Measurements from ENCODE around the gene CFAP97. TPM values are rescaled to one million over a fixed set of nuclear protein-coding genes. Genes with fewer than 3 reads are reported as not detected.
"Not testable (repeated sequence)": the region's sequence is repeated elsewhere in the genome, so short reads cannot be mapped to it uniquely, and the experiment has no call there.

The CFAP97 gene
- total and polyA plus RNA-seq, 8 donors = 4.8 to 39.8 (median 14.9) TPM

DNA sequence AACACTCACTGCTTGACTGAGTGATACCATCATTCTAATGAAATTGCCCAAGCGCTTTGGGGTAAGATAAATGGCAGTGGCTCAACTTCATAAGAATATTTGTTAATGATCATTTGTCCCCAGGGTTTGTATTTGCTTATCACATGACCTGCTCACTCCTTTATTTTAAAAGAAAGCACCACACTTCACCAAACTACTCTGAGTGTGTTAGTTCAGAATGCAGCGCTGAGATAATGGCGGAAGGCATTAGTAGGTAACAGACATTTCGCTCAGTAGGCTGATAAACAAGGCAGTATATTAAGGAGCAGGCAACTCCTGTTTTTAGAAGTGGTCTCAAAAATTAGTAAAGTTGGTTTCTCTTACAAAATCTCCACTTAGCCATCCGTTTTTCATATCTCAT lies 7.2 kb upstream of the CFAP97 start:
- peak overlapping the region; percentile 65 to 83 (median 78) for H3K4me3 ChIP-seq
- intact Hi-C loops (cut with DNase I; ENCODE audit: low total_unique reads) = loop anchor here (10.0 kb wide), 1 partner anchor 184 kb away; the partner anchor contains the start of genes ANKRD37 and LRP2BP
- H3K9me3 ChIP-seq = no peaks in the 10 kb centered on the region
- 23 to 49% (median 40%) methylated on average over 5 of the region's 5 CpGs for WGBS, 5 donors
- H3K27ac ChIP-seq = peak overlapping the region in 4 of 5 donors; percentile 77 to 96 (median 91)
- no peak for TF ChIP-seq POLR2A (IDR thresholded peaks at IDR 0.05)
- TF ChIP-seq POLR2AphosphoS5 (IDR thresholded peaks at IDR 0.05) = no peak
- TF ChIP-seq, protein P1, sequence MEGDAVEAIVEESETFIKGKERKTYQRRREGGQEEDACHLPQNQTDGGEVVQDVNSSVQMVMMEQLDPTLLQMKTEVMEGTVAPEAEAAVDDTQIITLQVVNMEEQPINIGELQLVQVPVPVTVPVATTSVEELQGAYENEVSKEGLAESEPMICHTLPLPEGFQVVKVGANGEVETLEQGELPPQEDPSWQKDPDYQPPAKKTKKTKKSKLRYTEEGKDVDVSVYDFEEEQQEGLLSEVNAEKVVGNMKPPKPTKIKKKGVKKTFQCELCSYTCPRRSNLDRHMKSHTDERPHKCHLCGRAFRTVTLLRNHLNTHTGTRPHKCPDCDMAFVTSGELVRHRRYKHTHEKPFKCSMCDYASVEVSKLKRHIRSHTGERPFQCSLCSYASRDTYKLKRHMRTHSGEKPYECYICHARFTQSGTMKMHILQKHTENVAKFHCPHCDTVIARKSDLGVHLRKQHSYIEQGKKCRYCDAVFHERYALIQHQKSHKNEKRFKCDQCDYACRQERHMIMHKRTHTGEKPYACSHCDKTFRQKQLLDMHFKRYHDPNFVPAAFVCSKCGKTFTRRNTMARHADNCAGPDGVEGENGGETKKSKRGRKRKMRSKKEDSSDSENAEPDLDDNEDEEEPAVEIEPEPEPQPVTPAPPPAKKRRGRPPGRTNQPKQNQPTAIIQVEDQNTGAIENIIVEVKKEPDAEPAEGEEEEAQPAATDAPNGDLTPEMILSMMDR (IDR thresholded peaks at IDR 0.05) = no peak
- no peak for TF ChIP-seq EP300 (IDR thresholded peaks at IDR 0.05)
- H3K36me3 ChIP-seq = no peaks in the 10 kb centered on the region
- no peak for DNase-seq
- H3K4me1 ChIP-seq = peaks cover 14 to 49% (median 24%) of the 10 kb centered on the region in 4 donors
- peaks cover 0 to 6% (median 0%) of the 10 kb centered on the region in 3 donors for H3K27me3 ChIP-seq

DNA sequence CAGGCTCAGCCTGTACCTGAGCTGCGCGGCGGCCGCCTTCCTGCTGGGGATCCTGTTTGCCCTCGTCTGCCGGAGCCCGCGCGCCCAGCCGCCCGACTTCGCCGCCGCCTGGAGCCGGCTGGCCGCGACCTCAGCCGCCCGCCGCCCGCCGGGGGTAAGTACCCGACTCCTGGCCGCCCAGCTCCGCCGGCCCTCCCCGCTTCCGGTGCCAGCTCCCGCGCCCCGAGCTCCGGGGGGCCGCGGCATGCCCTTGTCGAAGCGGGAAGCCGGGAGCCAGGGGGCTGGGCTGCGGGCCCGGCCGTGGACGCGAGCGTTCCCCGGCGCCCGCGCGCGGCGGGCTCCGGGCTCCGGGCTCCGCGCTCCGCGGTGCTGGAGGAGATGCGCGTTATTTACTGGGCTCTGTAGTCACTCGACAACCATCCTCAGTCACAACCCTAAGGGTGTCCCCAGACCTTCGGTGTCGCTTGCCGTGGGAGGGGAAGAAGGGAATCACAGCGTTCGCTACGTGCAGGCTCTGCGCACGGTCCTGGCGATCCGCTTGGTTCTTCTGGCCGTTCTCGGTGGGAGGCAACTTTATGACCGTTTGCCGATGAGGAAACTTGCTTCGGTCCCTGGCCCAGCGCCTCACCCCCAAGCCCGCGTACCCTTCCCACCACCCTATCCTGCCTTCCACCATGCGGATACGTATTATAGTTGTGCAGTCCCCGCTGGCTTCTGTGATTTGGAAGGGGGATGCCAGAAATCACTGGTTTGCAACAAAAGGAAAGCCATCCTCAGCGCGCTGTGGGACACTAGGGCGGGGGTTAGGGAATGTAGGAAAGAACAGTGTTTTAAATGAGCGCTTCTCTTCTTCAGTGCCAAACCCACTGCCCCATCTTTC lies 6.5 kb upstream of the CFAP97 start:
- intact Hi-C loops (cut with DNase I; ENCODE audit: low total_unique reads) = loop anchor here (10.0 kb wide), 1 partner anchor 184 kb away; the partner anchor contains the start of genes ANKRD37 and LRP2BP
- H3K36me3 ChIP-seq = no peaks in the 10 kb centered on the region
- peak overlapping the region; percentile 77 to 96 (median 95) for H3K27ac ChIP-seq
- no peaks in the 10 kb centered on the region for H3K9me3 ChIP-seq
- H3K4me1 ChIP-seq = peaks cover 14 to 44% (median 25%) of the 10 kb centered on the region in 4 donors
- peak overlapping the region; percentile 65 to 83 (median 78) for H3K4me3 ChIP-seq
- peak; percentile 45 to 71 (median 61) for TF ChIP-seq POLR2AphosphoS5 (IDR thresholded peaks at IDR 0.05)
- TF ChIP-seq EP300 (IDR thresholded peaks at IDR 0.05) = no peak
- peaks cover 0 to 6% (median 0%) of the 10 kb centered on the region in 3 donors for H3K27me3 ChIP-seq
- WGBS, 5 donors = 0 to 1% (median 1%) methylated on average over 10 to 84 of the region's 84 CpGs
- peak; percentile 51 to 86 for DNase-seq

DNA sequence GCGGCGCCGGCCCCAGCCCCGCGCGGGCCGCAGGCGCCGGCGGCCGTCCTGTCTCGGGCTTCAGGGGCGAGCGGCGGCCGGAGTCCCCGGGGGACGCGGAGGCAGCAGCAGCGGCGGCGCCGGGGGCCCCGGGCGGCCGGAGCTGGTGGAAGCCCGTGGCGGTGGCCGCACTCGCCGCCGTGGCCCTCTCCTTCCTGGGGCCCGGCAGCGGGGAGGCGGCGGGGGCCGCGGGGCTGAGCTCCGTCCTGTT lies 6.0 kb upstream of the CFAP97 start:
- Histone ChIP-seq H3K4me1 (peaks cover 18 to 46% (median 30%) of the 10 kb centered on the region in 4 donors), H3K4me3 (peak overlapping the region; percentile 65 to 83 (median 78)), H3K27ac (peak overlapping the region; percentile 77 to 96 (median 95))
- not testable (repeated sequence) for H3K9me3 ChIP-seq, H3K36me3 ChIP-seq, H3K27me3 ChIP-seq, DNase-seq
- intact Hi-C loops (cut with DNase I; ENCODE audit: low total_unique reads) = loop anchor here (10.0 kb wide), 1 partner anchor 185 kb away; the partner anchor contains the start of genes ANKRD37 and LRP2BP
- 0 to 3% (median 0%) methylated on average over 1 to 36 of the region's 39 CpGs; no CpG with 5 or more reads in 1 of the 5 donors for WGBS, 5 donors

DNA sequence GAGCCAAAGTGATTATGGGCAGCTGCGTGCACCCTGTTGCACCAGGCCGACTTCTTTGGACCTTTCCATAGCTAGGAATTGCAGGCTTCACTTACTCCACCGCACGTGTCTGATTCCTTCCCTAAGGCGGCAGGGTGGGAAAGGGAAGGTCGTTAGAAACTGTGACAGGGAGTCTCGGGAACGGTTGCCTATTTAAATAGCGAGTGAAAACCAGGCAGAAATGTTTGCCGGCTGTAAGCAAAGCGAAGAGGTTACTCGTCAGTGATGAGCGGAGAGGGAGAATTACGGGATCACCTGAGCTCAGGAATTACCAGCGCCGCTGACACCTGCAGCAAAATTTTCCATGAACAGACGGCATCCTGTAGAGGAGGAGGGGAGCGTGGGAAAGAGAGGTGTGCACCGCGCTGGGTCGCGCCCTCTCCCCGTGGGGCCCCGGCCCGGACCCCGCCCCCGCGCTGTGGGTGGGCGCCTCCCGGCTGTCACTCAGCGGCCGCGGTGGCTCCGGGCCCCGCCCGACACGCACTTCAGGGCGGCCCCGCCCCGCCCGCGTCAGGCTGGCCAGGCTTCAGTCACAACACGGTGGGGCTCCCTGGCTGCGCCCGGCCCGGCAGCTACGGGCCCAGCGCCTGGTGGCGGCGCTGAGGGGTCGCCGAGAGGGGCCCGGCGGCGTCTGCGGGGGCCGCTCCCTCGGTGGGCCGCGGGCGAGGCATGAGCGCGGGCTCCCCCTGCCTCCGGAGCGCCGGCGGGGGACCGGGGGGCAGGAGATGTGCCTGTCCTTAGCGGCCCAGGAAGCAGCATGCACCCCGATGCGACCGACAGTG lies 5.4 kb upstream of the CFAP97 start, which contains the start of gene SNX25:
SNX25 (plus strand) TSS at position 568 of the 821 bp plus-strand sequence; CDS start at position 797, 229 bp downstream.
- WGBS, 5 donors = 0 to 2% (median 1%) methylated on average over 17 to 72 of the region's 72 CpGs
- Histone ChIP-seq H3K27me3 (peaks cover 0 to 6% (median 0%) of the 10 kb centered on the region in 3 donors), H3K27ac (peak within 1 kb of the TSS; percentile 77 to 96 (median 95)), H3K4me1 (peaks cover 22 to 46% (median 36%) of the 10 kb centered on the region in 4 donors), H3K9me3 (no peaks in the 10 kb centered on the region), H3K36me3 (no peaks in the 10 kb centered on the region), H3K4me3 (peak within 1 kb of the TSS; percentile 65 to 83 (median 78))
- intact Hi-C loops (cut with DNase I; ENCODE audit: low total_unique reads) = no loop called here
- TF ChIP-seq EP300 (IDR thresholded peaks at IDR 0.05) = no peak
- TF ChIP-seq, protein P1 (IDR thresholded peaks at IDR 0.05) = peak in 1 of 7 experiments; percentile 12
- TF ChIP-seq POLR2AphosphoS5 (IDR thresholded peaks at IDR 0.05) = peak; percentile 65 to 91 (median 85)
- peak; percentile 89 to 96 for DNase-seq

DNA sequence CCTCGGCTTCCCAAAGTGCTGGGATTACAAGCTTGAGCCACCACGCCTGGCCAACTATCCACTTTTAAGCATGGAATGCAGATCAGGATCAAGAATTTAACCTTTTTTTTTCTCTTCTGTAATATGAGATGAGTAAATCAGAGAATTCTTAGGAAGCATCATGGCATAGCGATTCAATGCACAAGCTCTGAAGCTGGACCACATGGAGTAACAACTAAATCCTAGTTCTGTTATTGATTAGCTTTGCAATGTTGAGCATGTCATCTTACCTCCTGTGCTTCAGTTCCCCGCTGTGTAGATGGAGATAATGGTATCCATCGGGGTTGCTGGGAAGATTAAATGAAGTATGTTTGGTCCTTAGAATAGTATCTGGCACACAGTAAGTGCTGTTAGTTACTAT lies 3.7 kb upstream of the CFAP97 start:
- WGBS, 5 donors = 83 to 97% (median 96%) methylated on average over 5 of the region's 5 CpGs
- intact Hi-C loops (cut with DNase I; ENCODE audit: low total_unique reads) = no loop called here
- Histone ChIP-seq H3K27ac (no peak overlapping the region), H3K4me3 (no peak overlapping the region), H3K36me3 (no peaks in the 10 kb centered on the region), H3K4me1 (peaks cover 28 to 50% (median 42%) of the 10 kb centered on the region in 4 donors), H3K9me3 (no peaks in the 10 kb centered on the region), H3K27me3 (peaks cover 0 to 6% (median 0%) of the 10 kb centered on the region in 3 donors)
- DNase-seq = no peak
- TF ChIP-seq EP300 (IDR thresholded peaks at IDR 0.05) = no peak
- no peak for TF ChIP-seq POLR2AphosphoS5 (IDR thresholded peaks at IDR 0.05)
- no peak for TF ChIP-seq POLR2A (IDR thresholded peaks at IDR 0.05)
- TF ChIP-seq, protein P1 (IDR thresholded peaks at IDR 0.05) = no peak

Measured in stomach (tissue), 9 donors.